ENCODE data around the gene MCC.
A peak's percentile ranks its signal among the peaks of the same experiment; 100 is the strongest.

The MCC gene

GRCh38 chr5:113293068-113293974 is 194.9 kb downstream of the MCC start:
- TF ChIP-seq, protein P1, sequence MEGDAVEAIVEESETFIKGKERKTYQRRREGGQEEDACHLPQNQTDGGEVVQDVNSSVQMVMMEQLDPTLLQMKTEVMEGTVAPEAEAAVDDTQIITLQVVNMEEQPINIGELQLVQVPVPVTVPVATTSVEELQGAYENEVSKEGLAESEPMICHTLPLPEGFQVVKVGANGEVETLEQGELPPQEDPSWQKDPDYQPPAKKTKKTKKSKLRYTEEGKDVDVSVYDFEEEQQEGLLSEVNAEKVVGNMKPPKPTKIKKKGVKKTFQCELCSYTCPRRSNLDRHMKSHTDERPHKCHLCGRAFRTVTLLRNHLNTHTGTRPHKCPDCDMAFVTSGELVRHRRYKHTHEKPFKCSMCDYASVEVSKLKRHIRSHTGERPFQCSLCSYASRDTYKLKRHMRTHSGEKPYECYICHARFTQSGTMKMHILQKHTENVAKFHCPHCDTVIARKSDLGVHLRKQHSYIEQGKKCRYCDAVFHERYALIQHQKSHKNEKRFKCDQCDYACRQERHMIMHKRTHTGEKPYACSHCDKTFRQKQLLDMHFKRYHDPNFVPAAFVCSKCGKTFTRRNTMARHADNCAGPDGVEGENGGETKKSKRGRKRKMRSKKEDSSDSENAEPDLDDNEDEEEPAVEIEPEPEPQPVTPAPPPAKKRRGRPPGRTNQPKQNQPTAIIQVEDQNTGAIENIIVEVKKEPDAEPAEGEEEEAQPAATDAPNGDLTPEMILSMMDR (IDR thresholded peaks at IDR 0.05; ENCODE audit: insufficient read depth, missing control alignments): no peak
- FAIRE-seq (no peak), DNase-seq (ENCODE audit: insufficient read length, low spot score) (no peak)

DNA sequence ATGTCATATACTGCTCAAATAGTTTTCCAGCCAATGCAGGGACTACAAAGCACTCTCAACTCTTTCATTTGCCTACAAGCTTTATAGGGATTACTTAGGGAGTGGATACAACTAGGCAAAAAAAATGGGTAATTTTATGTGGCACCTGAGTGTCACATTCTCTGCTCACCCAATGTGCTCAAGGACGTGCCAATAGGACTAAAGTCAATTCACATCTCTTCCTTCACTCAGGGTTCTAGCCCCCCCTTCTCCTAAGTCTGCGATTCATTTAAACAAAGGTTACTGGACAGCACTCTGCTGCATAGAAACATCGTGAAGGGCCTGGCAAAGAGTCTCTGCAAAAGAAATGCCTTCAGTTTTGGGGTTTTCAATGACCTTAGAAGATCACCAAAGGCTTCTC is 195.8 kb downstream of the MCC start:
- TF ChIP-seq, protein P1 (IDR thresholded peaks at IDR 0.05; ENCODE audit: insufficient read depth, missing control alignments): no peak
- DNase-seq (ENCODE audit: insufficient read length, low spot score): no peak
- peak; percentile 25 for FAIRE-seq

- TF ChIP-seq, protein P1 (IDR thresholded peaks at IDR 0.05; ENCODE audit: insufficient read depth, missing control alignments): no peak
- no peak for FAIRE-seq
- DNase-seq (ENCODE audit: insufficient read length, low spot score): no peak
These were observed 204.7 kb downstream of the MCC start for GRCh38 chr5:113283558-113283957.

- FAIRE-seq: no peak
- no peak for DNase-seq (ENCODE audit: insufficient read length, low spot score)
- TF ChIP-seq, protein P1 (IDR thresholded peaks at IDR 0.05; ENCODE audit: insufficient read depth, missing control alignments): no peak
These were observed 205.8 kb downstream of the MCC start for GRCh38 chr5:113282472-113282871.

- TF ChIP-seq, protein P1 (IDR thresholded peaks at IDR 0.05; ENCODE audit: insufficient read depth, missing control alignments): no peak
- FAIRE-seq: no peak
- no peak for DNase-seq (ENCODE audit: insufficient read length, low spot score)
These were observed 207.1 kb downstream of the MCC start for GRCh38 chr5:113281194-113281593.

- FAIRE-seq (no peak), DNase-seq (ENCODE audit: insufficient read length, low spot score) (no peak)
- TF ChIP-seq, protein P1 (IDR thresholded peaks at IDR 0.05; ENCODE audit: insufficient read depth, missing control alignments): no peak
These were observed 207.7 kb downstream of the MCC start for GRCh38 chr5:113280541-113280940.

DNA sequence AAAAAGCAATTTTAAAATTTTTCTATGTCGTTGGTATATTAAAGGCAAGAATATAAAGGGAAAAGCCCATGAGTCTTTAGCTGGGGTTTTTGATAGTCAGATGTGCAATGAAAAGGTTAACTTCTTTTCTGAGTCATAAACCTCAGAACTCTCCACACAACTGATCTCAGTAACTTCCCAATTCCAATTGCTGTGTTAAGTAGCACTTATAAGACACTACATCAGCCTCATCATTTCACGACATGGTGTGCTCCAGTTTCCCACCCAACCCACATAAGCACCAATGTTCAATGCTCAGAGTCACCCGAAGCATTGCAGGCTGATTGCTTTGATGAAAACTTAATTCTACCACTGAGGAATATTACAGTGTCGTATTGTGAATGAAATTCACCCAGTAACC is 209.3 kb downstream of the MCC start:
- DNase-seq (ENCODE audit: insufficient read length, low spot score) (no peak), FAIRE-seq (no peak)
- TF ChIP-seq, protein P1 (IDR thresholded peaks at IDR 0.05; ENCODE audit: insufficient read depth, missing control alignments): no peak
